ENCODE measurements around the gene LRFN2.

Gene LRFN2

DNA sequence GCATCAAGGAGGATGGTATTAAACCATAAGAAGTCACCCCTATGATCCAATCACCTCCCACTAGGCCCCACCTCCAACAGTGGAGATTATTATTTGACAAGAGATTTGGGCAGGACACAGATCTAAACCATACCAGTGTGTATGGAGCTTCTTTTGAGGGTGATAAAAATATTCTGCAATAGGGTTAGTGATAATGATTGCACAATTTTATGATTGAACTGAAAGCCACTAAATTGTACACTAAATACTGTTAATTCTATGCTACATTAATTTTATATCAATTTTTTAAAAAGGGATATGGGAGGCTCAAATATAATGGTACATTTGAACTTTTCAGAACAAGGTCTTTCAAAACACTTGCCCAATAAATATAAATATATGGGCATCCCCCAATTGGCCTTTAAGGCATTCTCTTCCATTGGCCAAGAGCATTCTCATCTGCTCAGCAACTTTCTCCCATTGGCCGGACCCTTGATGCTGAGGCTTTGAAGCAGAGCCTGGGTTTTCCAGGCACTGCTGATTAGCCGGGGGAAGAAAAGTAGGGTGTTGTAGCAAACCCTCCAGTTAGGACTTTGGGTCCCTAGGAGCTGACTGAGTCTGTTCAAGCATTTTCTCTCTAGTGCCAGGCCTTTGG is 209.9 kb downstream of the LRFN2 start:
- DNase-seq (ENCODE audit: low read depth) = no peak

DNA sequence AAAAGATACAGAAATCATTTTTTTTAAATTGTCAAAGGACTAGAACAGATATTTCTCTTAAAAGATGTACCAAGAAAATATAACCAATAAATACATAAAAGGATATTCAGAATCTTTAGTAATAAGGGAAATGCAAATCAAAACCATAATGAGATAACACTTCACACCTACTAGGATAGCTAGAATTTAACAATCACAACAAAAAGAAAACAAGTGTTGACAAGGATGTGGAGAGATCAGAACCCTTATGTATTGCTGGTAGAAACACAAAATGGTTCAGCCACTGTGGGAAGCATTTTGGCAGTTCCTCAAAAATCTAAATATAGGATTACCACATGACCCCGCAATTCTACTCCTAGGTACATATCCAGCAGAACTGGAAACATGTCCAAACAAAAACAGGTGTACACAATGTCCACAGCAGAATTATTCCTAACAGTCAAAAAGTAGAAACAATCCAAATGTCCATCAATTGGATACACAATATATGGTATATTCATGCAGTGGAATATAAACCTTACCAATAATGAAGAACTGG is 211.0 kb downstream of the LRFN2 start:
- no peak for DNase-seq (ENCODE audit: low read depth)

DNA sequence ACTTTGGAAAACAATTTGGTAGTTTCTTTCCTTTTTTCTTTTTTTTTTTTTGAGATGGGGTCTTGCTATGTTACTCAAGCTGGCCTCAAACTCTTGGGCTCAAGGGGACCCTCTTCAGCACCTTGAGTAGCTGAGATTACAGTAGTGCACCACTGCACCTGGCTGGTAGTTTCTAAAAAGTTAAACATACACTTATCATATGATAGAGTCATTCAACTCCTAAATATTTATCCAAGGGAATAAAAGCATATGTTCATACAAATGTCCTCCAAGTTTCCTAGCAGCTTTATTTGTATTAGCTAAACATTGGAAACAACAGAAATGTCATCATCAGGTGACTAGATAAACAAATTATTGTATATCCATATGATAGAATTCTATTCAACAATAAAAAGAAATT is 213.9 kb downstream of the LRFN2 start:
- DNase-seq (ENCODE audit: low read depth) = no peak

DNA sequence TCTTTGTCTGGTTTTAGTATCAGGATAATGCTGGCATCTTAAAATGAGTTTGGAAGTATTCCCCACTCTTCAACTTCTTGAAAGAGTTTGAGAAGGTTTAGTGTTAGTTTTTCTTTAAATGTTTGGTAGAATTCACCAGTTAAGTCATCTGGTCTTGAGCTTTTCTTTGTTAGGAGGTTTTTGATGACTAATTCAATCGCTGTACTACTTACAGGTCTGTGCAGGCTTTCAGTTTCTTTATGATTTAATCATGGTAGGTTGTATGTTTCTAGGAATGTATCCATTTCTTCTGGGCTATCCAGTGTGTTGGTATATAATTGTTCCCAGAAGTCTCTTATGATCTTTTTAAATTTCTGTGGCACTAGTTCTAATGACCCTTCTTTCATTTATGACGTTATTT is 215.5 kb downstream of the LRFN2 start:
- no peak for DNase-seq (ENCODE audit: low read depth)

DNA sequence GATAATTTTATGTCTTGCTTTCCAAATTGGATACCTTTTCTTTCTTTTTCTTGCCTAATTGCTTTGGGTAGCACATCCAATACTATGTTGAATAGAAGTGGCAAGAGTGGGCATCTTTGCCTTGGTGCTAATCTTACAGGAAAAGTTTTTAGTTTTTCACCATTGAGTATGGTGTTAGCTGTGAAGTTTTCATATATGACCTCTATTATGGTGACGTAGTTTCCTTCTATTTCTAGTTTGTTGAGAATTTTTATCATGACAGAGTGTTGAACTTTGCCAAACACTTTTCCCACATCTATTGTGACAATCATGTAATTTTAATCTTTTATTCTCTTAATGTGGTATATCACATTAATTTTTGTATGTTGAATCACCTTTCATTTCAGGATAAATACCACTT is 216.1 kb downstream of the LRFN2 start:
- no peak for DNase-seq (ENCODE audit: low read depth)

DNA sequence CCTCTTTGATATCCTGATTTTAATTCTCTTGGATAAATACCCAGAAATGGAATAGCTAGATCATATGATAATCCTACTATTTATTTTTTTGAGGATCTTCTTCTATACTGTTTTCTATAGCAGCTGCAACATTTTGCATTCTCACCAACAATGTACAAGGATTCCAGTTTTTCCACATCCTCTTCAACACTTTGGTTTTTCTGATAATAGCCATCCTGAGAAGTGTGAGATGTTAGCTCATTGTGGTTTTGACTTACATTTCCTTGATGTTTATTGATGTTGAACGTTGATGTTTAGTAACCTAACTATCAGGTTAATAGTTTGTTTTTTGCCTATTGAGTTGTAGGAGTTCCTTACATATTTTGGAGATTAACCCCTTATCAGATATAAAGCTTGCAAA is 217.3 kb downstream of the LRFN2 start:
- DNase-seq (ENCODE audit: low read depth) = no peak

DNA sequence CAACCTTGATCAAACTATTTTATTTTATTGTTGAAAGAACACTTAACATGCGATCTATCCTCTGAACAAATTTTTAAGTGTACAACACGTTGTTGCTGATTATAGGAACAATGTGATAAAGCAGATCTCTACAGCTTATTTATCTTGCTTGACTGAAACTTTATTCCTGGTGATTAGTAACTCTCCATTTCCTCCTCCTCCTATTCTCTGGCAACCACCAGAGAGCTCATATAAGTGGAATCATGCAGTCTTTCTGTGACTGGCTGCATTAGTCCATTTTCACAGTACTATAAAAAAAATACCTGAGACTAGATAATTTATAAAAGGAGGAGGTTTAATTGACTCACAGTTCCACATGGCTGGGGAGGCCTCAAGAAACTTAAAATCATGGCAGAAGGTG is 218.1 kb downstream of the LRFN2 start:
- no peak for DNase-seq (ENCODE audit: low read depth)

DNA sequence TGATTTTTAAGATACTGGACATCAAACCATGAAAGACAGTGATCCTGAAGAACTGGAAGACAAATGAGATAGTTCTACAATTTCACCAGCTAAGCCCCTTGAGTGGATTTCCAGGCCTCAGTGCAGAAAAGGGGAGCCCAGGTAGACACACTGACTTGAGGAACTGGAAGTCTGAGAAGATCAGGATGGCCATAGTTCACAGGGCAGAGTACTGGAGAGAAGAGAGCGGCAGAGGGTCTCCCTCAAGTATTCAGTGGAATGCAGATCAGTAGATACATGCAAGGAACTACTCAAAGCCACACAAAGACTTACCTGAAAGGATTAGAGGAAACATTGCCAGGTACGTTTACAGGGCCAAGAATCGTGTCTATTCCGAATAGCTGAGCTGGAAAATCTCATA is 224.3 kb downstream of the LRFN2 start:
- no peak for DNase-seq (ENCODE audit: low read depth)

DNA sequence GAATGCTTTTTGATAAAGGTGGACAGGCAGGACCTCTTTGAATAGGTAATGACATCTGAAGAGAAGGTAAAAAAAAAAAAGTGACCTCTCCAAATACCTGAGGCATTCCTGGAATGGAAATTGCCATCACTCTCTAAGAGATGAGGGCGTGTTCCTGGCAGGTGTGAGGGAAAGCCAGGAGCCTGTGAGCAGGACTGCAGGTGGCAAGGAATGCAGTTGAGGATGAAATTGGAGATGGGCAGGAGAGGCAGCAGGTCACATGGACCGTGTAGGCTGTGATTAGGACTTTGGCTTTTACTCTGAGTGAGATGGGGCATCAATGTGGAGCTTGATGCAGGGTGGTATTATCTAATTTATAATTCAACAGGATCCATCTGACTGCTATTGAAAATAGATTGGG is 227.4 kb downstream of the LRFN2 start:
- no peak for DNase-seq (ENCODE audit: low read depth)

DNA sequence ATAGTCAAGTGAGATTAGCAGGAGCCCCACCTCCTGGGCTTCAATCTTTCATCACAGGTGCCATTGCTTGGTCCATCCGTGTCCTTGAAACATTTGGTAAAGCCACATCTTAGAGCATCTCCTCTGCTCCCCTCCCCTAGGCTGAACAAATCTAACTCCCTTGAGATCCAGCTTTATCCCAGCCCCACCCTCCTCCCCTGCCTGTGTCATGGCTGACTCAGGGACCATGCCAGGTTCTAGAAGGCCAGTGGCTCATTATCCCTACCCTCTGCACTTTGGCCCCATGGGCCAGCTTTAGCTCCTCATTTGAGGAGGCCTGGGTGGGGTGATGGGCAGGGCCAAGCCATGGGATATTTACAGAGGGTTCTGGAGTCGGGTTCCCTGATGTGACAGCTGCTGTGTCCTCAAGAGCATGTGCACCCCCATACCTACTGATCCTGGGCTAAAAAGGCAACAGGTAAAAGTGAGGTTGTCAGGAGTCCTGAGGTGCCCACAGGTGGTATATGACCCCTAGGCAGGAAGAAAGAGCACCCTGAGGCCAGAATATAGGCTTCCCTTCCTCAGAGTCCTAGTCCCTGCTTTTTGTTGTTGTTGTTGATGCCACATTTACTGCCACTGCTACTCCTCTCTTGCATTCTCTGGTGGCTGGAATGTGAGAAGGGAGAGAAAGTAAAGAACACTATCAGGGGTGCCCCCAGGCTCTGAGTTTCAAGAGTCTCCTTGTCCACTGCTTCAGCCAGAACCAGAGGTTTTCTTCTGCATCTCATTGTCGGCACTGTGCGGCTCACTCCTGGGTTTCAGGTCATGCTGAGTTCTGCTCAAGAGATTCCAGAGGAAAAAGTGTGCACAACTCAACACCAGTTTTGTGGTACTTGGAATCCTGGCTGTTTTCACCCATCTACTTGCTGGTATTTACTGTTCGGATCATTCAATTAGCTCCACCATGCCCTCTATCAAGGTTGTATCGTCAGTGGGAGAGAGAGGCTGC is 228.4 kb downstream of the LRFN2 start:
- DNase-seq (ENCODE audit: low read depth) = no peak

DNA sequence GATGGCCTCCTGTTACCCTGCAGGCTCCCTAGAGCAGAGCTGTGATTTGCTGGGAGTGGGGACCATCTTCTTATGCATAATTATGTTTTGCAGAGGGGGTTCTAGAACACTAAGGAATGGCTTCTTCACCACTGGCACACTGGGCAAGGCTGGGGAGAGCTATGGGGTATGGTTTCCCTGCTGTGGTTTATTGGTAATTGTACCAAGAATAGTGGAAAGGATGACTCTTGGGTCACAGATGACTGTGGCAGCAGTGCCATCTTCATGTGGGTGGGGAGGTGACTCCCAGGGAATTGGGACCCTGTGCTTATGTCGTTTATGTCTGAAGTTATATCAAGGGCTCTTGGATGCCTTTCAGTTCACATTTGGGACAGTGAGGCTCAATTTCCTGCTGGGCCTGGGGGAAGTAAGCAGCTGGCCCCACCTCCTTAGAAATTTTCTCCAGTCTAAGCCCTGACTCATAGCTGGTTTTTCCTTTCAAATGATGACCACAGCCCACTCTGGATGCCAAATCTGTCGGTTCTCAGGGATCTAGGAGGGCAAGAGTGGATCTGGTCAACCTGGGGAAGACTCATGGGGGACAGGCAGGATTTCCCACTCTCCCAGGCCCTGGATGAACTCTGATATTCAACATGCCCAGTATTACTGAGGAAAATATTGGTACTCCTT is 230.8 kb downstream of the LRFN2 start:
- DNase-seq (ENCODE audit: low read depth) = no peak

DNA sequence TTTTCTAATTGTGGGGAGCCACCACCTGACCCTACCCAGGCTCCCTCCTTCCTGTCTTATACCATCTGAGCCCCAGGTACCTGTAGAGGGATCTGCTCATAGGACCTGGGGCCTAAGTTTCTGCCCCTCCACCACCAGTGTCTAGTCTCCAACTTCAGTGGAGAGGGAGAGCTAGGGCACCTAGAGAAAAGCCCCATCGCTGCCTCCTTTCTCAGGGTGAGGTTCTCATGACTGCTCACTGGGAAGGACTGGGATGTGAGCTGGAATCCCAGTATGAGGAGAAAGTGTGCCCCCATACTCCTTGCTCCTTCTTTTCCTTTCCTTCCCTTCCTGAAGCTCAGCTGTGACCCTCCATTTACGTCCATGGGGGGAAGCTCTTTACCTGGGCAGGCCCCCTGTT is 231.6 kb downstream of the LRFN2 start:
- no peak for DNase-seq (ENCODE audit: low read depth)

DNA sequence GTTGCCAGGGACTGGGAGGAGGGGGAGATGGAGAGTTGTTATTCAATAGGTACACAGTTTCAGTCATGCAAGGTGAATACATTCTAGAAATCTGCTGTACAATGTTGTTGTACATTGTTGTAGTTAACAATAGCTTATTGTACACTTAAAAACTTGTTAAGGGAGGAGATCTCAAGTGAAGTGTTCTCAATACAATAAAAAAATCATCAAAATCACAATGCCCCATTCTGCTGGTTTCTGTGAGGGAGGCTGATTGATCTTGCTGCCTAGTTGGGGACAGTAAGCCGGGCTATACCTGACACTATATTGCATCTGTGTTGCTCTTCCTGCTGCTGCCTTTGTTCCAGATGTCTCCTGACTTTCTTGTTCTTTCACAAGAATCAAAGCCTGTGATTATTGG is 232.1 kb downstream of the LRFN2 start:
- DNase-seq (ENCODE audit: low read depth) = no peak

DNA sequence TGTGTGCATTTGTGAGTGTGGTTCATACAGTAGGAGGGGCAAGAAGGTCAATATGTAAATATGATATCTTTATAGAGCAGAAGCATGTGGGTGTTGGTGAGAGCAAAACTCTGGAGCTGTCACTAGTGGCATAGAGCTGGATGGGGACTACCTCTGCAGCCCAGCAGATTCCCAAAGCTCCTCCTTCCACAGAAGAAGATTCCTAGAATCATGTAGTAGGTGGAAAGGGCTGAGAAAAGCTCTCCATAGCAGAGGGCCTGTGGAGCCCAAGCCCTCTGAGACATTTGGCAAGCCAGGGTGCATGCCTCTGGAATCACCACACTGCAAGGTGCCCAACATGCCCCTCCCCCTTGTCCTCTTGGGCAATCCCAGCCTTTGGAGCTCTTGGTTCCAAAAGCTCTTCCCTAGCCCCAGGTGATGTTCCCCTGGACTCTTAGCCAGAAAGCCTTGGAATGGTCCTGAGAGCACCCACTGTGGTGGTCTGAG is 233.2 kb downstream of the LRFN2 start:
- no peak for DNase-seq (ENCODE audit: low read depth)

DNA sequence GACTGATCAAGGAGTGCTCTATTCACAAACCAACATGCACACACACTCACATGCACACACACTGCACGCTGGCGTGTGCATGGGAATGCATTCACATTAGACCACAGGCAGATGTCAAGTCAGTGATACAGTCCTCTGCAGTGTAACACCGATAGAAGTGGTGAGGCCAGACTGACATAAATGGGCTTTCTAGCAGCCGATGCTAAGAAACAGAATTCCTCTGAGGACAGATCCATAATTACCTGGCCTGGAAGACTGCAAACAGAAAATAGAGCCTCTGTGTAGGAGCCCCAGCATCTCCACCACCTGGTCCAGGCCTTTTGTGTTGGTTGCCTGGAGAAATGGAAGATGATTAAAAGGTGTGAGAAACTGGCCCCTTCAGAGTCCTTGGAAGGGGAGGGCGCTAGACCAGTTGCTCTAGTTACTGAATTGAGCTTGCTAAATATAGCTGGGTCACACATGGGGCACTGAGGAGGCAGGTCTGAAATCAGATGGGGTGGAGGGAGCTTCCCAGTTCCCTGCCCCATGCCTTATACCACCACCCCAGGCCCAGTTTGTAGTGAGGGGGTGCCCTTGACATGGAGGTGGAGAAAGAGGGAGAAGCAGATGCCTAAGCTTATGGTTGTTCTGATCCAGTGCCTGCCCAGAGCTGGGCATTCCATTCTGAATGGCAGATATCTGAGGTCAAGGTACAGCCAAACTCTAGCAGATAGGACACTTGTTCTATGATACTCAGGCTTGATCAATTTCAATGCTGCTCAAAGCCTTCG is 233.8 kb downstream of the LRFN2 start:
- DNase-seq (ENCODE audit: low read depth) = no peak

DNA sequence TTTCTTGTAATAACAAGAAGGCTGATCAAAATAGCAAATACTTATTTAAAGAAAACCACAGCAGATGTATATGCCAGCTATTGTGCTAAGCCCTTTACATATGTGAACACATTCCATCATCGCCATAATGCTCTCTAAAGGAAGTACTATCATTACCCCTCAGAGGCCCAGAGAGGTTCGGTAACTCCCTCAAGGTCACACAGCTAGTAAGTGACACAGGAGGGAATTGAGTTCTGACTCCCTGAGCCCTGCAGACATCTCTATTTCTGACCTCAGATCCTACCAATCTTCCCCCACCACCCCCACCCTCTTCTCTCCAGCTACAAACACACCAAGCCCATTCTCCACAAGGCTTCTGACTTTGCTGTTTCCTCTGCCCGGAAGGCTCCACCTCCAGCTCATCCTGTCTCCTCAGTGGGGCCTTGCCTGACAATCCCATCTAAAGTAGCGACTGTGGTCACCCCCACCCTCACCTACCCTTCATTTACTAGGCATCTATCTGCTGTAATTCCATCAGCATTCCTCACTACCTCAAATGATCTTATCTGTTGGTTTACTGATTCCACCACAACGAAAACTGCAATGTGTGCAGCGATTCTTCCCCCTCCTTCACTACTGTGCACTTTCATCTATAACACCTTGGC is 234.5 kb downstream of the LRFN2 start:
- no peak for DNase-seq (ENCODE audit: low read depth)

DNA sequence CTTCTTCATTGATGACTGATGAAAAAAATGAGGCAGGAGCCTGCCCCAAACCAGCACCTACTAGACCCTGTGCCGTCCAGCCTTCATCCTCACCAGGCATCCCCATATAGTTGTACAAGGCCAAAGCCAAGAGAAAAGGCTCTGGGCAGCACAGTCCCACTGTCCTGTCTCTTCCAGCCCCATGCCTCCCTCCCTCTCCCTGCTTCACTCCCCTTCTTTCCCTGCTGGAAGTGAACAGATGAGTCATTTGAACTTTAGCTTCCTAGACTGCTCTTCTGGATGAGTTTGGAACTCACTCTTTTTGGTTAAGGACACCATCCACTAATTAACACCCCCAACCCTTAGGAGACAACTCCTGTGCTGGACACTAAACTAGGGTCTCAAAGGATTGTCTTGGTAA is 235.2 kb downstream of the LRFN2 start:
- no peak for DNase-seq (ENCODE audit: low read depth)

DNA sequence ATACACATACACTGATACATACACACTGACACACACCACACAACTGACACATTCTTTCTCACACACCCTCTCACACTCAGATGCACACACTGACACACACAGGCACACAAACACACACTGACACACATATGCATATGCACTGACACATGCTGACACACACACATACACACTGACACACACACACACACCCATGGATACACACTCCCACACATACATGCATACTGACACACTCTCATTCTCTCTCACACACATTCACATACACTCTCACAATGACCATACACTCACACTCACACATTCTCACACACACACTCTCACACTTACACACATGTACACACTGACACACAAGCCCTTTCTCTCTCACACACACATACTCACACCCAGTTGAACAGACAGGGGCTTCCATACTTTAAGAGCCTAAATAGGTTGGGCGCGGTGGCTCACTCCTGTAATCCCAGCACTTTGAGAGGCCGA is 236.4 kb downstream of the LRFN2 start:
- no peak for DNase-seq (ENCODE audit: low read depth)

DNA sequence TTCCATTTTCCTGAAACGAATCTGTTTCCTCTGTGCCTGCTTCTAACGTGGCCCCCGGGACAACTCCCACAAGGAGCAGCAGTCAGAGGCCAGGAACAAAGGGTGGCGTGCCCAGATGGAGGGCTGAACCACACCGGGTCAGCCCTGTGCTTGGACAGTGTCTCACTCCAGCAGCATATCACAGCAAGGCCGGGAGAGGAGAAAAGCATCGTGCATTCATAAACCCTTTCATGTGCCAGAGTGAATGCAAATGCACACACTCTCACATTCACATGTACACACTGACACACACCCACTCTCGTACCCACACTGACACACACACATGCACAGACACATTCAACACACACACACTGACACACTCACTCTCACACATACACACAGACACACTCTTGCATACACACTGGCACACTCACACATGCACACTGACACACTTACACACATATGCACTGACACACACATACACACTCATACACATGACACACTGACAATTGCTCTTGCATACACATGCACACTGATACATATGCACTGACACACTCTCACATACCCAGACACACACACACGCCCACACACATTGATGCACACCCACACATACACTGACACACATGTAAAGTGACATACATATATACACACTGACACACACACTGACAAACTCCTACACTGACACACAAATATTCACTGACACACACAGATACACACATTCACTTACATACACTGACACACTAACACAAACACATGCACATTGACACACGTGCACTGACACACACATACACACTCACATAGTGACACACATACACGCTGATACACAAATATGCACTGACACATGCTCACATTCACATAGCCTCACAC is 237.0 kb downstream of the LRFN2 start:
- DNase-seq (ENCODE audit: low read depth) = no peak
